ENCODE measurements around the gene OCSTAMP.

Gene OCSTAMP

DNA sequence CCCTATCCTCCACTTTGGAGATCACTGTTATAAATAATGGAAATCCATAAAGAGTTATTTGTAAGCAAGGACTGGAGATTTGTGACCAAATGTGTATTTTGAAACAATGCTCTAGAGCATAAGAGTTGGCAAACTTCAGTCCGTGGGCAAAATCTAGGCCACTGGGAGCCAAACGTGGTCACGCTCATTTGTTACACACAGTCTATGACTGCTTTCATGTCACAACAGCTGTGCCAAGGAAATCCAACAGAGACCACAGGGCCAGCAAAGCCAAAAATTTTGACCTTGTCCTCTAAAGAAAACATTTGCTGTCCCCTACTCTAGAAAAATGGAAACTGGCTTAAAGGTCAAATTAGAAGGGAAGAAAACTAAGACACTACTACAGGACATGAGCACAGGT lies 44.9 kb downstream of the OCSTAMP start:
- TF ChIP-seq POLR2AphosphoS5 (IDR thresholded peaks at IDR 0.05; ENCODE audit: low read depth, low read length) (no peak), FOXP2 (optimal IDR thresholded peaks at IDR 0.05; ENCODE audit: borderline replicate concordance, extremely low read depth, extremely low read length, insufficient read depth) (no peak), TAF1 (IDR thresholded peaks at IDR 0.05; ENCODE audit: borderline replicate concordance, insufficient read depth, low read length) (no peak), SIN3A (IDR thresholded peaks at IDR 0.05; ENCODE audit: borderline replicate concordance, insufficient read depth, low read length) (no peak)
- TF ChIP-seq, protein P1, sequence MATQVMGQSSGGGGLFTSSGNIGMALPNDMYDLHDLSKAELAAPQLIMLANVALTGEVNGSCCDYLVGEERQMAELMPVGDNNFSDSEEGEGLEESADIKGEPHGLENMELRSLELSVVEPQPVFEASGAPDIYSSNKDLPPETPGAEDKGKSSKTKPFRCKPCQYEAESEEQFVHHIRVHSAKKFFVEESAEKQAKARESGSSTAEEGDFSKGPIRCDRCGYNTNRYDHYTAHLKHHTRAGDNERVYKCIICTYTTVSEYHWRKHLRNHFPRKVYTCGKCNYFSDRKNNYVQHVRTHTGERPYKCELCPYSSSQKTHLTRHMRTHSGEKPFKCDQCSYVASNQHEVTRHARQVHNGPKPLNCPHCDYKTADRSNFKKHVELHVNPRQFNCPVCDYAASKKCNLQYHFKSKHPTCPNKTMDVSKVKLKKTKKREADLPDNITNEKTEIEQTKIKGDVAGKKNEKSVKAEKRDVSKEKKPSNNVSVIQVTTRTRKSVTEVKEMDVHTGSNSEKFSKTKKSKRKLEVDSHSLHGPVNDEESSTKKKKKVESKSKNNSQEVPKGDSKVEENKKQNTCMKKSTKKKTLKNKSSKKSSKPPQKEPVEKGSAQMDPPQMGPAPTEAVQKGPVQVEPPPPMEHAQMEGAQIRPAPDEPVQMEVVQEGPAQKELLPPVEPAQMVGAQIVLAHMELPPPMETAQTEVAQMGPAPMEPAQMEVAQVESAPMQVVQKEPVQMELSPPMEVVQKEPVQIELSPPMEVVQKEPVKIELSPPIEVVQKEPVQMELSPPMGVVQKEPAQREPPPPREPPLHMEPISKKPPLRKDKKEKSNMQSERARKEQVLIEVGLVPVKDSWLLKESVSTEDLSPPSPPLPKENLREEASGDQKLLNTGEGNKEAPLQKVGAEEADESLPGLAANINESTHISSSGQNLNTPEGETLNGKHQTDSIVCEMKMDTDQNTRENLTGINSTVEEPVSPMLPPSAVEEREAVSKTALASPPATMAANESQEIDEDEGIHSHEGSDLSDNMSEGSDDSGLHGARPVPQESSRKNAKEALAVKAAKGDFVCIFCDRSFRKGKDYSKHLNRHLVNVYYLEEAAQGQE (IDR thresholded peaks at IDR 0.05; ENCODE audit: insufficient read depth in 1 of 2, low read depth in 2 of 2, low read length in 2 of 2): no peak

DNA sequence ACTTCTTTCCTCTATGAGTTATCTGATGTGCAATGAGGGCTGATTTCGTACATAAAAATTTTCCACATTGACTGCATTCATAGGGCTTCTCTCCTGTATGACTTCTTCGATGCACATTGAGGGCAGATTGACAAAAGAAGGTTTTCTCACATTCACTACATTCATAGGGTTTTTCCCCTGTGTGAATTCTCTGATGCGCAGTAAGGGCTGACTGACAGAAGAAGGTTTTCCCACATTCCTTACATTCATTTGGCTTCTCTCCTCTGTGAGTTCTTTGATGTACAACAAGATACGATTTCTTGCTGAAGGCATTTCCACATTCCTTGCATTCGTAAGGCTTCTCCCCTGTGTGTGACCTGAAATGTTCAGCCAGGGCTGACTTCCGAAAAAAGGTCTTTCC lies 48.5 kb downstream of the OCSTAMP start:
- TF ChIP-seq, protein P1 (IDR thresholded peaks at IDR 0.05; ENCODE audit: insufficient read depth in 1 of 2, low read depth in 2 of 2, low read length in 2 of 2): no peak
- TF ChIP-seq POLR2AphosphoS5 (IDR thresholded peaks at IDR 0.05; ENCODE audit: low read depth, low read length) (no peak), FOXP2 (optimal IDR thresholded peaks at IDR 0.05; ENCODE audit: borderline replicate concordance, extremely low read depth, extremely low read length, insufficient read depth) (no peak), TAF1 (IDR thresholded peaks at IDR 0.05; ENCODE audit: borderline replicate concordance, insufficient read depth, low read length) (no peak), SIN3A (IDR thresholded peaks at IDR 0.05; ENCODE audit: borderline replicate concordance, insufficient read depth, low read length) (no peak)

DNA sequence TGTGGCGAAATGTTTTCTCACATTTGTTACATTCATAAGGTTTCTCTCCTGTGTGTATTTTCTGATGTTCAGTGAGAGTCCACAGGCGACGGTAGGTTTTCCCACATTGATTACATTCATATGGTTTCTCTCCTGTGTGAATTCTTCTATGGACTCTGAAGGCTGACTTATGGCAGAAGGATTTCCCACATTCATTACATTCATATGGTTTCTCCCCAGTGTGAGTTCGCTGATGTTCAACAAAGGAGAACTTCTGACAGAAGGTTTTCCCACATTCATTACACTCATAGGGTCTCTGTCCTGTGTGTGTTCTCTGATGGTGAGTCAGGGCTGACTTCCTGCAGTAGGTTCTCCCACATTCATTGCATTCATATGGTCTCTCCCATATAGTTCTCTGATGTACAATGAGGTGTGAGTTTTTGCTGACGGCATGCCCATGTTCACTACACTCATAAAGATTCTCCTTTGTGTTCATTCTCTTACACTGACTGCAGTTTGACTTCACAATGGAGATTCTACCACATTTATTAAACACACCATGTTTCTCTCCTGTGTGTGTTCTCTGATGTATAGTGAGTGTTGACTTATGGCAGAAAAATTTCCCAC lies 49.0 kb downstream of the OCSTAMP start:
- TF ChIP-seq TAF1 (IDR thresholded peaks at IDR 0.05; ENCODE audit: borderline replicate concordance, insufficient read depth, low read length) (no peak), POLR2AphosphoS5 (IDR thresholded peaks at IDR 0.05; ENCODE audit: low read depth, low read length) (no peak), SIN3A (IDR thresholded peaks at IDR 0.05; ENCODE audit: borderline replicate concordance, insufficient read depth, low read length) (no peak)

DNA sequence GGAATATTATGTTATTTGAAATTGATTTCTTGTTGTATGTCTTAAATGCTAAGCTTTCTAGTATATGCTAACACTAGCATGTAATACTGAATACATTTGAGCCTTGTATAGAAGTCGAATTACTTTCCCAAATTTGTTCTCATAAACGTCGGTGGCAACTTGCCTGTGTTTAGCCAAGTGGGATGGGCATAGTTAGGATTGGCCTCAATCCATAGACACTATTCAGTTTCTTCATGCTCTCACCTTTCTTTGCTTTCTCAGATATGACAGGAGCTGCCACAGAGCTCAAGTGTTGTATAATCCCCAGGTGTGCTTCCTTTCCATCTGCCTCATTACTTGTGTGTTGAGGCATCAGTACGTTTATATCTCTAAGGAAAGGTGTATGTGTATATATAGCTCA lies 56.4 kb downstream of the OCSTAMP start:
- TF ChIP-seq SIN3A (IDR thresholded peaks at IDR 0.05; ENCODE audit: borderline replicate concordance, insufficient read depth, low read length) (no peak), TAF1 (IDR thresholded peaks at IDR 0.05; ENCODE audit: borderline replicate concordance, insufficient read depth, low read length) (no peak), POLR2AphosphoS5 (IDR thresholded peaks at IDR 0.05; ENCODE audit: low read depth, low read length) (no peak), FOXP2 (optimal IDR thresholded peaks at IDR 0.05; ENCODE audit: borderline replicate concordance, extremely low read depth, extremely low read length, insufficient read depth) (no peak)
- TF ChIP-seq, protein P1 (IDR thresholded peaks at IDR 0.05; ENCODE audit: insufficient read depth in 1 of 2, low read depth in 2 of 2, low read length in 2 of 2): no peak

DNA sequence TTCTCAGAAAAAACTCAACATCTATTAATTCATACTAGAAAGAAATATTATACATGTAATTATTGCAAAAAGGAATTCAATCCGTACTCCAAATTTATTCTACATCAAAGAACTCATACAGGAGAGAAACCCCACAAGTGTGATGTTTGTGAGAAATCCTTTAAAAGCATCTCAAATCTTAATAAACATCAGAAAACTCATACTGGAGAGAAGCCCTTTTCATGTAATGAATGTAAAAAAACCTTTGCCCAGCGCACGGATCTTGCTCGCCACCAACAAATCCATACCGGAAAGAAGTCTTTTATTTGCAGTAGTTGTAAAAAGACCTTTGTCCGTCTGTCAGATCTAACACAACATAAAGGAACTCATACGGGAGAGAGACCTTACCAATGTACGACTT lies 59.1 kb downstream of the OCSTAMP start:
- TF ChIP-seq TAF1 (IDR thresholded peaks at IDR 0.05; ENCODE audit: borderline replicate concordance, insufficient read depth, low read length) (no peak), FOXP2 (optimal IDR thresholded peaks at IDR 0.05; ENCODE audit: borderline replicate concordance, extremely low read depth, extremely low read length, insufficient read depth) (no peak), POLR2AphosphoS5 (IDR thresholded peaks at IDR 0.05; ENCODE audit: low read depth, low read length) (no peak), SIN3A (IDR thresholded peaks at IDR 0.05; ENCODE audit: borderline replicate concordance, insufficient read depth, low read length) (no peak)
- TF ChIP-seq, protein P1 (IDR thresholded peaks at IDR 0.05; ENCODE audit: insufficient read depth in 1 of 2, low read depth in 2 of 2, low read length in 2 of 2): no peak

All from PFSK-1 (cell line).